Fibroblast of villous mesenchyme (primary cell): ENCODE results near the gene SLC39A11. TPM values are rescaled to one million over a fixed set of nuclear protein-coding genes. Genes with fewer than 3 reads are reported as not detected.

ENCODE experiments used
- DNase-seq: peaks from one replicate; pipeline ENCODE4 v3.0.0-alpha.2; 2010; ENCODE audit warnings: low read depth
- H3K4me3 ChIP-seq: 2 replicates; pipeline ENCODE4 v1.5.1; 2011; ENCODE audit warnings: low read depth, mild to moderate bottlenecking, low read length
- CTCF ChIP-seq: IDR thresholded peaks from 2 replicates; pipeline ENCODE4 v1.5.1; 2012; ENCODE audit warnings: low read depth, mild to moderate bottlenecking, low read length; ENCODE audit not compliant: insufficient read depth
- total RNA-seq: library from RNA; depleted of rRNA; stranded (reverse); fragments of >200 nt; gene quantifications from 2 replicates; pipeline ENCODE4 v1.2.3, GENCODE V29; 2012

Gene SLC39A11
- total RNA-seq, 1 donor = 16.0 TPM

GRCh38 chr17:73045724-73046123 is 46.8 kb downstream of the SLC39A11 start:
- DNase-seq = no peak
- TF ChIP-seq CTCF = no peak
- H3K4me3 ChIP-seq = no peak overlapping the region

- no peak for TF ChIP-seq CTCF
- DNase-seq = peak; percentile 73
- H3K4me3 ChIP-seq = no peak overlapping the region
Observed at GRCh38 chr17:73043686-73044581, 48.6 kb downstream of the SLC39A11 start.

GRCh38 chr17:73042809-73043685 is 49.4 kb downstream of the SLC39A11 start:
- no peak overlapping the region for H3K4me3 ChIP-seq
- no peak for DNase-seq
- TF ChIP-seq CTCF = no peak

- H3K4me3 ChIP-seq = no peak overlapping the region
- no peak for DNase-seq
- TF ChIP-seq CTCF = no peak
Observed at GRCh38 chr17:73042225-73042624, 50.3 kb downstream of the SLC39A11 start.

GRCh38 chr17:73039282-73039681 is 53.2 kb downstream of the SLC39A11 start:
- DNase-seq = no peak
- TF ChIP-seq CTCF = no peak
- H3K4me3 ChIP-seq = no peak overlapping the region

GRCh38 chr17:73031472-73031871 is 61.0 kb downstream of the SLC39A11 start:
- no peak overlapping the region for H3K4me3 ChIP-seq
- DNase-seq = no peak
- no peak for TF ChIP-seq CTCF
